ENCODE results near the gene TMEM120A.

GRCh38 chr7:75969704-75970498, 24.5 kb downstream of the TMEM120A start:
- no peak for TF ChIP-seq CTCF (IDR thresholded peaks at IDR 0.05; ENCODE audit: poor library complexity)
- no peak for TF ChIP-seq EZH2phosphoT487 (IDR thresholded peaks at IDR 0.05; ENCODE audit: low read depth, severe bottlenecking, unreplicated experiment)

All from hepatocyte (in vitro differentiated cells).